RWPE1 (cell line): ENCODE measurements around the gene DNAH2.
A peak's percentile ranks its signal among the peaks of the same experiment; 100 is the strongest.

Source experiments
- CTCF ChIA-PET: fragments of 350-600 bp; sonication (Branson Sonifier 250); formaldehyde crosslinking; extraction: SDS; loops from one replicate; lab custom pipeline; 2021; lab: Yijun Ruan, JAX
- POLR2A ChIA-PET: fragments of 400-600 bp; formaldehyde crosslinking; extraction: SDS; loops from one replicate; lab custom pipeline; 2020; ENCODE audit warnings: antibody characterized with exemption; ENCODE audit not compliant: low non-redundant PET; lab: Yijun Ruan, JAX
- DNase-seq: peaks from one replicate; pipeline ENCODE4 v3.0.0; 2012; ENCODE audit warnings: low spot score
- H3K27ac ChIP-seq: fragments of 450-650 bp; 2 replicates; pipeline ENCODE4 v1.5.1; 2017
- TF ChIP-seq, protein P1 (sequence below): fragments of 450-650 bp; conservative IDR thresholded peaks from 2 replicates; pipeline ENCODE4 v1.5.1; 2017; ENCODE audit warnings: low read depth, mild to moderate bottlenecking

DNAH2 gene

GRCh38 chr17:7843536-7844291 is 126.2 kb downstream of the DNAH2 start:
- CTCF ChIA-PET = interaction anchor here (0.5 to 1.2 kb wide), 4 partner anchors 10 to 214 kb away, joined by 3 to 5 read pairs (median 4); partner anchors contain the start of gene TP53
- peak overlapping the region; percentile 94 for H3K27ac ChIP-seq
- TF ChIP-seq, protein P1, sequence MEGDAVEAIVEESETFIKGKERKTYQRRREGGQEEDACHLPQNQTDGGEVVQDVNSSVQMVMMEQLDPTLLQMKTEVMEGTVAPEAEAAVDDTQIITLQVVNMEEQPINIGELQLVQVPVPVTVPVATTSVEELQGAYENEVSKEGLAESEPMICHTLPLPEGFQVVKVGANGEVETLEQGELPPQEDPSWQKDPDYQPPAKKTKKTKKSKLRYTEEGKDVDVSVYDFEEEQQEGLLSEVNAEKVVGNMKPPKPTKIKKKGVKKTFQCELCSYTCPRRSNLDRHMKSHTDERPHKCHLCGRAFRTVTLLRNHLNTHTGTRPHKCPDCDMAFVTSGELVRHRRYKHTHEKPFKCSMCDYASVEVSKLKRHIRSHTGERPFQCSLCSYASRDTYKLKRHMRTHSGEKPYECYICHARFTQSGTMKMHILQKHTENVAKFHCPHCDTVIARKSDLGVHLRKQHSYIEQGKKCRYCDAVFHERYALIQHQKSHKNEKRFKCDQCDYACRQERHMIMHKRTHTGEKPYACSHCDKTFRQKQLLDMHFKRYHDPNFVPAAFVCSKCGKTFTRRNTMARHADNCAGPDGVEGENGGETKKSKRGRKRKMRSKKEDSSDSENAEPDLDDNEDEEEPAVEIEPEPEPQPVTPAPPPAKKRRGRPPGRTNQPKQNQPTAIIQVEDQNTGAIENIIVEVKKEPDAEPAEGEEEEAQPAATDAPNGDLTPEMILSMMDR = no peak
- DNase-seq = peak; percentile 88
- POLR2A ChIA-PET = interaction anchor here (1.2 to 1.9 kb wide), 3 partner anchors 7 to 13 kb away, joined by 3 to 6 read pairs (median 5); partner anchors contain the start of genes KDM6B and NAA38

DNA sequence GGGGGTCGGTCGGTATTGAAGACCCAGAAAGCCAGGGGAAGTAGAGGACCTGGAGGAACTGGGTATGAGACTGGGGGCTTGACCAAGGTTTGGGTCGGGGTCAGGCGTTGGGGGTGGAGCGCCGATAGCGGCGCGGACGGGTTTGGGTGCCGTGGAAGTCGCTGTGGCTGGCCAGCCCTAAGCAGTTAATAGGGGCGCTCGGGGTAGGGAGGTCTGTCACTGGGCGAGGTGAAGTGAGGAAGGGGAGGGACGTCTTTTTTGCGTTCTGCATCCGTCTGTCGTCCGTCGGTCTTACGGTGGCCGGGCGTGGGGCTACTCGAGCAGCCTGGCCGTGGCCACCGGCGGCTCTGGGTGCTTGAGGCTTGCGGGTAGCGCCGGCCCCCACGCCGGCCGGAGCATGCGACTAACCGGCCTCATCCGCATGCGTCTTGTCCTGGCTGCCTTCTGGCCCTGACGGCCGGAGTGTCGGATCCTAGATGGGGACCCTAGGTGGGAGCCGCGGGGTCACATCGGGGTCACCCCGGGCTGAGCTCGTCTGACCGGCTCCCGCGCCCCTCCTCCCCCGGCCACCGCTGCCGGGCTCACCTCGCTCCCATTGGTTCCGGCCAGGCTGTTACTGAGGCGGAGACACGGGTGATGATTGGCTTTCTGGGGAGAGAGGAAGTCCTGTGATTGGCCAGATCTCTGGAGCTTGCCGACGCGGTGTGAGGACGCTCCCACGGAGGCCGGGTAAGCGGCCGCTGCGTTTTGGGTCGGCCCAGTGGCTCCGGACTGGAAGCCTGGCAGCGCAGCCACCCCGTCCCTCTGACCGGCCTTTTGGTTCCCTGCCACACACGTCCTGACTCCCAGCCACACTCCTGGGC is 127.0 kb downstream of the DNAH2 start:
- ChIA-PET POLR2A (interaction anchor here (0.8 to 1.9 kb wide), 3 partner anchors 10 to 20 kb away, joined by 3 to 6 read pairs (median 4); partner anchors contain the start of genes KDM6B and NAA38), CTCF (interaction anchor here (1.3 kb wide), 1 partner anchor 9 kb away, joined by 10 read pairs; no protein-coding TSS in a partner anchor)
- DNase-seq = peak; percentile 92
- TF ChIP-seq, protein P1 = no peak
- peak overlapping the region; percentile 94 for H3K27ac ChIP-seq

- ChIA-PET CTCF (interaction anchor here (0.6 to 1.3 kb wide), 2 partner anchors 10 to 38 kb away, joined by 3 to 10 read pairs; no protein-coding TSS in a partner anchor), POLR2A (interaction anchor here (1.9 kb wide), 1 partner anchor 11 kb away, joined by 6 read pairs; the partner anchor contains the start of gene KDM6B)
- DNase-seq = no peak
- peak overlapping the region; percentile 94 for H3K27ac ChIP-seq
- TF ChIP-seq, protein P1 = no peak
Measured at GRCh38 chr17:7845359-7846062, 128.0 kb downstream of the DNAH2 start.

- CTCF ChIA-PET = interaction anchor here (0.6 kb wide), 1 partner anchor 38 kb away, joined by 3 read pairs; no protein-coding TSS in a partner anchor
- TF ChIP-seq, protein P1 = no peak
- no peak for DNase-seq
- POLR2A ChIA-PET = no interaction called here
- peak overlapping the region; percentile 94 for H3K27ac ChIP-seq
Measured at GRCh38 chr17:7846063-7846735, 128.7 kb downstream of the DNAH2 start.

- POLR2A ChIA-PET = no interaction called here
- peak overlapping the region; percentile 94 for H3K27ac ChIP-seq
- DNase-seq = no peak
- TF ChIP-seq, protein P1 = no peak
- CTCF ChIA-PET = no interaction called here
Measured at GRCh38 chr17:7846765-7847661, 129.5 kb downstream of the DNAH2 start.
